HepG2 (cell line): Measurements from ENCODE around the gene ZFHX3. TPM values are rescaled to one million over a fixed set of nuclear protein-coding genes. Genes with fewer than 3 reads are reported as not detected.

Source experiments
- ATAC-seq: fragments of 200-7000 bp; cut with Tn5 transposase; 3 replicates; pipeline ENCODE4 v1.9.1; 2020; ENCODE audit warnings: mild to moderate bottlenecking, moderate library complexity
- BruUV-seq: library from RNA; stranded (reverse); fragments of 400-500 nt; replicated peaks from 2 replicates; lab custom pipeline; 2021; lab: Mats Ljungman, UMichigan
- CTCF ChIA-PET: fragments of 300-600 bp; formaldehyde crosslinking; extraction: SDS; loops from one replicate; lab custom pipeline; 2021; ENCODE audit warnings: low total read pairs, inconsistent platforms, low intra/inter-chr PET ratio; lab: Yijun Ruan, JAX
- POLR2A ChIA-PET: fragments of 350-600 bp; sonication (Branson Sonifier 250); formaldehyde crosslinking; loops from one replicate; lab custom pipeline; 2020; ENCODE audit warnings: antibody characterized with exemption, inconsistent platforms; lab: Yijun Ruan, JAX
- DNase-seq: peaks from one replicate; pipeline ENCODE4 v3.0.0-alpha.2; 2015; ENCODE audit warnings: low spot score
- FAIRE-seq: peaks from 3 replicates; lab custom pipeline; 2011; peaks lifted over from hg19 to GRCh38; lab: Jason Lieb, UNC
- H2AFZ ChIP-seq: one replicate; pipeline ENCODE4 v1.6.1; 2011; ENCODE audit warnings: low read length, inconsistent platforms
- H3K27ac ChIP-seq: fragments of 300-600 bp; 3 replicates; pipeline ENCODE4 v1.8.0; 2011; ENCODE audit warnings: mixed run types, mild to moderate bottlenecking, mixed read lengths, low read length, inconsistent platforms; ENCODE audit not compliant: insufficient read depth; ENCODE audit errors: extremely low read length
- H3K27me3 ChIP-seq, 2 experiments: fragments of 200-600 bp in 1 of 2; 2 replicates in 1 of 2; 3 replicates in 1 of 2; pipeline versions ENCODE4 v1.6.0 to v1.8.0; 2011; ENCODE audit warnings: low read length in 2 of 2, mild to moderate bottlenecking in 2 of 2, moderate library complexity in 2 of 2, inconsistent platforms in 1 of 2; ENCODE audit not compliant: insufficient read depth in 2 of 2, control insufficient read depth in 1 of 2
- H3K36me3 ChIP-seq, 2 experiments: fragments of 200-600 bp in 1 of 2; replicated peaks in 1 of 2; 2 replicates in 1 of 2; 3 replicates in 1 of 2; pipeline versions ENCODE4 v1.5.1 to v1.8.0; 2011; ENCODE audit warnings: low read length in 2 of 2, inconsistent platforms in 1 of 2; ENCODE audit not compliant: insufficient read depth in 2 of 2, control insufficient read depth in 1 of 2
- H3K4me1 ChIP-seq: 2 replicates; pipeline ENCODE4 v1.5.1; 2012; ENCODE audit warnings: low read length, inconsistent platforms; ENCODE audit not compliant: insufficient read depth
- H3K4me2 ChIP-seq: 2 replicates; pipeline ENCODE4 v1.6.0; 2011; ENCODE audit warnings: low read depth, low read length, inconsistent platforms
- H3K4me3 ChIP-seq, 3 experiments: fragments of 200-600 bp in 1 of 3; sonication (generic), shearing (Covaris generic) in 1 of 3; replicated peaks in 1 of 3; 2 replicates each; pipeline ENCODE4 v1.5.1; 2011 to 2016; ENCODE audit warnings: low read length in 3 of 3, inconsistent platforms in 2 of 3, low read depth in 2 of 3, mild to moderate bottlenecking in 2 of 3, control low read depth in 1 of 3, mixed read lengths in 1 of 3; ENCODE audit not compliant: insufficient read depth in 1 of 3
- H3K79me2 ChIP-seq: one replicate; pipeline ENCODE4 v1.6.1; 2011; ENCODE audit warnings: low read length, inconsistent platforms; ENCODE audit not compliant: insufficient read depth
- H3K9ac ChIP-seq: 2 replicates; pipeline ENCODE4 v1.6.0; 2011; ENCODE audit warnings: mild to moderate bottlenecking, low read depth, low read length, inconsistent platforms; ENCODE audit not compliant: insufficient read depth
- H3K9me3 ChIP-seq: 2 replicates; pipeline ENCODE4 v1.5.1; 2012; ENCODE audit warnings: mild to moderate bottlenecking, low read length
- H4K20me1 ChIP-seq: 2 replicates; pipeline ENCODE4 v1.6.0; 2011; ENCODE audit warnings: inconsistent platforms, mild to moderate bottlenecking, low read length, moderate library complexity; ENCODE audit not compliant: insufficient read depth
- AKAP8 ChIP-seq: sonication (generic); formaldehyde crosslinking; IDR thresholded peaks from 2 replicates; pipeline ENCODE4 v1.5.1; 2020; ENCODE audit warnings: mild to moderate bottlenecking, missing genetic modification reagents
- DMAP1 ChIP-seq: IDR thresholded peaks from 2 replicates; pipeline ENCODE4 v1.6.1; 2016
- E2F5 ChIP-seq: sonication (generic); formaldehyde crosslinking; conservative IDR thresholded peaks from 2 replicates; pipeline ENCODE4 v1.4.0; 2020; ENCODE audit warnings: missing genetic modification reagents
- KAT7 ChIP-seq: IDR thresholded peaks from 2 replicates; pipeline ENCODE4 v1.6.1; 2018; ENCODE audit warnings: borderline replicate concordance, missing compliant biosample characterization
- KDM3A ChIP-seq: IDR thresholded peaks from 2 replicates; pipeline ENCODE4 v1.6.1; 2018; ENCODE audit warnings: low read depth, missing compliant biosample characterization
- MZF1 ChIP-seq: sonication (generic); formaldehyde crosslinking; IDR thresholded peaks from 2 replicates; pipeline ENCODE4 v1.8.1; 2023; ENCODE audit warnings: mild to moderate bottlenecking, missing genetic modification reagents, borderline replicate concordance
- NBN ChIP-seq: fragments of 450-650 bp; conservative IDR thresholded peaks from 2 replicates; pipeline ENCODE4 v1.6.1; 2017
- NFIC ChIP-seq: IDR thresholded peaks from 2 replicates; pipeline ENCODE4 v1.6.1; 2012; ENCODE audit warnings: mild to moderate bottlenecking, low read length, inconsistent platforms
- NRL ChIP-seq: sonication (generic); formaldehyde crosslinking; IDR thresholded peaks from 2 replicates; pipeline ENCODE4 v1.5.0; 2020; ENCODE audit warnings: missing genetic modification reagents, mild to moderate bottlenecking, moderate library complexity, borderline replicate concordance
- RBM39 ChIP-seq: fragments of 200-400 bp; formaldehyde crosslinking; IDR thresholded peaks from one replicate; pipeline ENCODE4 v1.6.1; 2018; ENCODE audit warnings: antibody characterized with exemption, mild to moderate bottlenecking, low read depth, low read length; ENCODE audit not compliant: poor library complexity, severe bottlenecking
- SNRNP70 ChIP-seq: fragments of 200-400 bp; formaldehyde crosslinking; IDR thresholded peaks from 2 replicates; pipeline ENCODE4 v1.6.1; 2017; ENCODE audit warnings: mild to moderate bottlenecking, low read depth, low read length, moderate library complexity
- SPEN ChIP-seq: sonication (generic); formaldehyde crosslinking; IDR thresholded peaks from 2 replicates; pipeline ENCODE4 v1.5.1; 2020; ENCODE audit warnings: low read depth, mild to moderate bottlenecking, missing genetic modification reagents
- TBP ChIP-seq: sonication (generic); formaldehyde crosslinking; IDR thresholded peaks from 2 replicates; pipeline ENCODE4 v1.5.0; 2020; ENCODE audit warnings: missing genetic modification reagents
- U2AF1 ChIP-seq: fragments of 200-400 bp; formaldehyde crosslinking; optimal IDR thresholded peaks from 2 replicates; pipeline ENCODE3; 2017; ENCODE audit warnings: mild to moderate bottlenecking, low read depth, low read length
- ZFP36L1 ChIP-seq: sonication (generic); formaldehyde crosslinking; IDR thresholded peaks from 2 replicates; pipeline ENCODE4 v1.8.0; 2022; ENCODE audit warnings: mild to moderate bottlenecking, missing genetic modification reagents, moderate library complexity
- ZKSCAN1 ChIP-seq: fragments of 150-350 bp; IDR thresholded peaks from 2 replicates; pipeline ENCODE4 v1.6.1; 2014; ENCODE audit warnings: low read length
- ZNF124 ChIP-seq: sonication (generic); formaldehyde crosslinking; IDR thresholded peaks from 2 replicates; pipeline ENCODE4 v1.4.0; 2020; ENCODE audit warnings: missing genetic modification reagents
- ZNF276 ChIP-seq: sonication (generic); formaldehyde crosslinking; IDR thresholded peaks from 2 replicates; pipeline ENCODE4 v1.4.0; 2020; ENCODE audit warnings: mild to moderate bottlenecking, low read depth, missing genetic modification reagents
- WGBS: methylation state at CpG from one replicate; pipeline ENCODE4 v1.1.6; 2017; ENCODE audit warnings: low lambda C conversion rate; 5-methylcytosine and 5-hydroxymethylcytosine counted together
- in situ Hi-C: cut with HindIII; loops from 2 replicates; pipeline ENCODE4 v1.10.0; 2017; ENCODE audit warnings: low pct_unique_long_range_greater_than_20kb; ENCODE audit not compliant: extremely low pct_ligation_motif_present
- intact Hi-C: fragments of 100-400 bp; cut with micrococcal nuclease; formaldehyde crosslinking; loops from one replicate; pipeline ENCODE4 v1.10.0; 2022; ENCODE audit not compliant: unreplicated experiment
- polyA plus RNA-seq, 8 experiments: library from polyadenylated mRNA; depleted of rRNA in 3 of 8; stranded (reverse) in 7 of 8; unstranded in 1 of 8; fragments of >200 nt; fragmentation: Illumina TruSeq in 4 of 8; extraction: Trizol in 4 of 8; gene quantifications; 2 replicates each; pipeline versions ENCODE4 v1.2.1 to v1.2.3, GENCODE V29; 2011 to 2016; ENCODE audit warnings: low read depth in 4 of 8, missing spikeins in 1 of 8, mixed read lengths in 1 of 8; ENCODE audit not compliant: insufficient read depth in 1 of 8
- total RNA-seq, 5 experiments: library from RNA; depleted of rRNA; stranded (reverse); fragments of >200 nt; fragmentation: Illumina TruSeq; extraction: Trizol; gene quantifications; 2 replicates each; pipeline ENCODE4 v1.2.3, GENCODE V29; 2016; ENCODE audit warnings: low read depth in 1 of 5

ZFHX3 gene
- total and polyA plus RNA-seq, 2 of the 13 experiments (the other 11 are each of a cell fraction or from before 2014, with no cell fraction given), result 5.0 to 6.0 TPM

GRCh38 chr16:72825912-72826621 is 221.9 kb downstream of the ZFHX3 start:
- ChIA-PET POLR2A (no interaction called here), CTCF (no interaction called here)
- intact Hi-C loops (no loop called here), in situ Hi-C loops (loop anchor here (25.0 kb wide), 1 partner anchor 314 kb away; no protein-coding TSS in a partner anchor)
- Histone ChIP-seq H3K9ac (no peak overlapping the region), H3K79me2 (no peaks in the 10 kb centered on the region), H3K27ac (no peak overlapping the region), H3K9me3 (no peaks in the 10 kb centered on the region), H3K4me1 (no peaks in the 10 kb centered on the region), H3K4me3 (no peak overlapping the region), H3K36me3 (peaks cover 28 to 60% of the 10 kb centered on the region in 2 experiments), H4K20me1 (no peaks in the 10 kb centered on the region), H2AFZ (no peak overlapping the region), H3K27me3 (no peaks in the 10 kb centered on the region), H3K4me2 (no peak overlapping the region)
- DNase-seq (no peak), FAIRE-seq (no peak), ATAC-seq (no peak)
- WGBS, result 97% methylated on average over 11 of the region's 11 CpGs
- BruUV-seq, result no TSS peak
- no peak for TF ChIP-seq NFIC
- no peak for TF ChIP-seq ZFP36L1 (CRISPR knock-in tag)
- TF ChIP-seq KDM3A, result no peak
- TF ChIP-seq AKAP8 (CRISPR knock-in tag), result no peak
- no peak for TF ChIP-seq SNRNP70
- no peak for TF ChIP-seq MZF1 (CRISPR knock-in tag)
- TF ChIP-seq ZKSCAN1, result no peak
- TF ChIP-seq ZNF124 (CRISPR knock-in tag), result no peak
- no peak for TF ChIP-seq NRL
- TF ChIP-seq E2F5, result no peak
- TF ChIP-seq U2AF1, result no peak
- TF ChIP-seq DMAP1 (CRISPR knock-in tag), result no peak
- no peak for TF ChIP-seq RBM39
- TF ChIP-seq KAT7 (CRISPR knock-in tag), result no peak
- no peak for TF ChIP-seq SPEN (CRISPR knock-in tag)
- no peak for TF ChIP-seq NBN
- no peak for TF ChIP-seq TBP (CRISPR knock-in tag)
- no peak for TF ChIP-seq ZNF276
